ENCODE data around the gene PRR30. TPM values are rescaled to one million over a fixed set of nuclear protein-coding genes. Genes with fewer than 3 reads are reported as not detected.

The PRR30 gene
- total and polyA plus RNA-seq, 2 of the 4 experiments (the other 2 are of a cell fraction), result not detected

GRCh38 chr2:27152796-27153464, 13.7 kb upstream of the PRR30 start:
- CTCF ChIA-PET, result no interaction called here

More at GRCh38 chr2:27152796-27153464, 13.7 kb upstream of the PRR30 start:
- Histone ChIP-seq H2AFZ (replicated peaks; ENCODE audit: low read length, poor library complexity) (no peak overlapping the region), H2BK15ac (ENCODE audit: low read depth, low read length) (no peak overlapping the region), H3K4ac (ENCODE audit: low read depth, low read length) (no peak overlapping the region), H3K14ac (replicated peaks; ENCODE audit: low read depth, low read length) (no peak overlapping the region), H3K4me3 (ENCODE audit: insufficient read depth, low read depth, low read length) (no peak overlapping the region), H3K18ac (ENCODE audit: low read depth, low read length) (no peak overlapping the region), H3K36me3 (ENCODE audit: control insufficient read depth, insufficient read depth, low read length) (no peaks in the 10 kb centered on the region), H2AK9ac (replicated peaks; ENCODE audit: low read depth, low read length, poor library complexity) (no peak overlapping the region), H2BK20ac (ENCODE audit: low read depth, low read length) (no peak overlapping the region), H3K79me1 (ENCODE audit: low read depth in 1 of 2, low read length in 2 of 2) (no peaks in the 10 kb centered on the region), H3K27me3 (ENCODE audit: control insufficient read depth, insufficient read depth, low read length) (peaks cover 35% of the 10 kb centered on the region), H3K9me1 (ENCODE audit: insufficient read depth, low read length) (no peaks in the 10 kb centered on the region; the same call in 1 of the 2 replicates), H3K4me2 (ENCODE audit: low read depth, low read length) (no peak overlapping the region), H3K9me3 (ENCODE audit: control insufficient read depth, insufficient read depth, low read length) (no peaks in the 10 kb centered on the region), H3K4me1 (ENCODE audit: control insufficient read depth, insufficient read depth, low read length) (no peaks in the 10 kb centered on the region), H2BK120ac (ENCODE audit: low read depth, low read length) (no peak overlapping the region), H4K5ac (ENCODE audit: low read depth, low read length) (no peak overlapping the region), H3K56ac (ENCODE audit: extremely low read depth, insufficient read depth, low read length) (no peak overlapping the region), H3K9ac (ENCODE audit: low read depth, low read length) (no peak overlapping the region), H3K23ac (ENCODE audit: low read depth, low read length) (no peak overlapping the region), H2BK5ac (ENCODE audit: low read depth, low read length, poor library complexity, severe bottlenecking) (no peak overlapping the region), H3K27ac (ENCODE audit: insufficient read depth, low read length) (no peak overlapping the region), H4K91ac (ENCODE audit: insufficient read depth, low read depth, low read length) (no peak overlapping the region), H2AK5ac (ENCODE audit: low read depth, low read length) (no peak overlapping the region), H4K8ac (ENCODE audit: low read depth in 2 of 2, low read length in 2 of 2) (no peak overlapping the region), H4K20me1 (ENCODE audit: insufficient read depth, low read length) (no peaks in the 10 kb centered on the region; the same call in 1 of the 2 replicates)
- in situ Hi-C loops (cut with MboI; ENCODE audit: low sequenced_read_pairs), result no loop called here
- BruUV-seq (replicated peaks), result no TSS peak
- intact Hi-C loops (cut with micrococcal nuclease), result no loop called here
- dilution Hi-C loops (cut with HindIII; ENCODE audit: low sequenced_read_pairs, unreplicated experiment), result no loop called here
- ATAC-seq (ENCODE audit: low read depth), result peak; percentile 54
- 33% methylated on average over 1 of the region's 2 CpGs; no CpG with 5 or more reads in 1 of the 2 experiments for WGBS, 2 experiments (ENCODE audit: extremely low coverage in 2 of 2, insufficient read length in 1 of 2)
- peak; percentile 48 for DNase-seq
- peak; percentile 29; the same call in 1 of the 2 replicates for TF ChIP-seq FOS (IDR thresholded peaks at IDR 0.05; ENCODE audit: low read depth, low read length)
- no peak for TF ChIP-seq RAD21 (IDR thresholded peaks at IDR 0.05; ENCODE audit: low read length)
- POLR2A ChIA-PET (ENCODE audit: unreplicated experiment), result no interaction called here

Data from IMR-90 (cell line).